ENCODE results near the gene NACC2.

The NACC2 gene

DNA sequence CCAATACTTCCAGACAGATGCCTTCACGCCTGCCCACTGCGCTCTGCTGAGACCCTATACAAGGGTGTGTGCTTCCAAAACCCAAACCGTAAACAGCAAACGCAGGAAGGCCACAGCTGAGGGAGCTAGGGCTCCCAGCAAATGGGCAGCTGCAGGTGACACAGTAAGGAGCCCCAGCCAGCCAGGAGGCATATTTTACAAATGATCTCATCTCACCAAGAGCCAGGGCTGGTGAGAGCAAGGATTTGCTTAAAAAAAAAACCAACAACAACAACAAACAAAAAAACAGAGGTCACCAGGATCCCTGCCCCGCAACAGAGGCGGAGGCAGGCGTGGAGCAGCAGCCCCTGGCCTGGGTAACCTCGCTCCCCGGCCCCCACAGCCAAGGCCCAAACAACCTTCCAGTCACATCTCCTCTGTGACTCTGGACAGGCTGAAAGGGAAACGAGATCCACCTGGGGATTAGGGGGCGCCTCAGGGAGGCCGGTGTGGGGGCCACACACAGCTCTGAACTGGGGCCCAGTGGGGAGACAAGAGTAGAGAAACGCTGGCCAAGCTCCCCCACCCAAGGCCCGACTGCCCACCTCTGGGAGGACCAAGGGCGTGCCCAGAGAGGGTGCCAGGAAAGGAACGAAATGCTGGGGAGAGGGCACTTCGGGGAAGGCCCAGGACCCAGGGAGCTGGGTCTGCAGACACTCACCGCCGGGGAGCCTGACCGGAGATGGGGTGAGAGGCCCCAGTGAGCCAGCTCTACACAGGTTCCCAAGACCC is 3.3 kb downstream of the NACC2 start:
- DNase-seq: no peak

- no peak for DNase-seq
These were observed 4.1 kb downstream of the NACC2 start for GRCh38 chr9:136090768-136091581.

DNA sequence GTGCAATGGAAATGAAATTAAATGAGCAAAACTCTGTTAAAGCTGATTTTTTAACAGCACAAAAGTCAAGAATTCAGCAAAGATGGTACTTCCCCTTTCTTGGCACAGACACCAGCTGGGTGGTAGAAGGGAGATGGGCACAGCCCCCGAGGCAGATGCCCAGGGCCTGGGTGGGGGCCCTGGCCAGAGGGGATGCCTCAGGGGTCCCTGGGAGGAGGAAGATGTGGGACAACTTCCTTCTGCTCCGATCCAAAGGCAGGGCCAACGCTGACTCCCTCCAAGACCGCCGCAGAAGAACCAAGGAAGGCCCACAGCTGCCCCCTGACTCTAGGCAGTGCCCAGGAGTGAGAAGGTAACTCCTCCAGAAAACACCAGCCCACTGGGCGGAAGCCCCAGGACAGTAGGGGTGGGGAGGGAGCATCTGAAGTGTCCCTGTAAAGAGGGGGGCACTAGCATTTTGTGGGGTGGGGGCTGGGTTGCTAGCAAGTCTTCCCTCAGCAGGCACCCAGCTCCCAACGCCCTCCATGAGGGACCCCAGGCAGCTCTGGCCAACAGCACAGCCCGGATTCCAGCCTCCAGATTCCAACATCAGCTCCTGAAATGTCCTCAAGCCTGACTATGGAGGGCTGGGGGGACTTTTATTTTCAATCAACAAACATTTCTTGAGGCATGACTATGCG is 4.9 kb downstream of the NACC2 start:
- DNase-seq: no peak

GRCh38 chr9:136089697-136090045 is 5.4 kb downstream of the NACC2 start:
- DNase-seq: no peak

- DNase-seq: no peak
These were observed 6.0 kb downstream of the NACC2 start for GRCh38 chr9:136088939-136089696.

- DNase-seq: no peak
These were observed 6.6 kb downstream of the NACC2 start for GRCh38 chr9:136088481-136088938.

GRCh38 chr9:136087741-136088480 is 7.2 kb downstream of the NACC2 start:
- DNase-seq: no peak

DNA sequence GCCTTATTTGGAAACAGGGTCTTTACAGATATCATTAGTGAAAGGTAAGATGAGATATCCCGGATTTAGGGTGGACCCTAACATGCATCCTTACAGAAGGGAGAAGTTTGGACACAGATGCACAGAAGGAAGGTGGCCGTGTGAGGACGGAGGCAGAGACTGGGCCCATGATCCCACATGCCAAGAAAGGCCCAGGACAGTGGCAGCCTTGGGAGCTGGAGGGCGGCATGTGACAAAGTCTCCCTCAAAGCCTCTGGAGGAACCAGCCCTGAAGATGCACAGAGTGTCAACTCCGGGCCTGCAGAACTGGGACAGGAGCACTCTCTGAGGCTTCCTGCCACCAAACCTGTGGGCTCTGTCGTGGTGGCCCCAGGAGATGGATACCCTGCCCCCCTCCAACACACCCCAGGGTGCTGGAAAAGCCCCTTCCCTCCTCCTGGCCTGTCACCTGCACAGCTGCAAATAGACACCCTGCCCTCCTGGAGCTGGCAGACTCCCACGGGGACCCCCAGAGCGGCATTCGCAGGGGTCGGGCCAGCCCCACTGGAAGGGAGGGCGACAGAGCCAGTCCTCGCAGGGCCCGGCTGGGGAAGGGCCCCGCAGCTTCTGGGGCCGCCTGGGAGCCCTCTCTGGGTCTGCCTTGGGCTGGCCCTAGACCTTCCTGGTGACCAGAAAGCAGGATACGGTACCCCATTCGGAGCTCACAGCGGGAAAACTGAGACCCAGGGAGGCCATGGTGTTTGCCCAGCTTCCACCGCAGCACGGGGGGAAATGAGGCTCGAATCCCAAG is 7.9 kb downstream of the NACC2 start:
- no peak for DNase-seq

DNA sequence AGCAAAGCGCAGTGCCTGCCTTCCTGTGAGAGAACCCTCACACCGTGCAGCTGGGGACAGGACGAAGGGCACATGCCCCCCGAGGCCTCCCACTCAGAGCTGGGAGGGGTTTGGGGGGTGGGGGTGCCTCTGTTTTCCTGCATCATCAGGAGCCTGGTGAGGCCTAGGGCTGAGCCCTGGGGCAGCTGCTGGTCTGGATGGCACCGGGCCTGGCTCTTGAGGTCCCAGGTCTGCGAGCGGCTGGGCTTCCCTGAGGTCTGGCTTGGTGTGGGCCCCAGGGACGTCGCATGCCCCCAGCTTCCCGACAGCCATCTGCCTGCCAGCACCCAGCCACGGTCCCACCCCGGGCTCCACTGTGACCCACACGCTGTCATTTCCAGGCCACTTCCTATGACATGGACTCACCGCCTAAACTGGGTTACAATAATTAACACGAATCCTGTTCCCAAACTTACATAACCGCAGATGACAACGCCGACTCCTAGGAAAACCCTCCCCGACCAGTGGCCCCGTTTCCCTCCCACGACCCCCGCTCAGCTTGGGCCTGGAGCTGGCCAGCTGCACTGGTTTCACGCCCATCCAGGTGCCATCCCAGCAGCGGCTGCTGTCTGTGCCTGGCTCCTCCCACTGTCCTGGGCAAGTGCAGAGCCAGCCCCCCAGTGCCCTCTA is 8.7 kb downstream of the NACC2 start:
- DNase-seq: no peak

DNA sequence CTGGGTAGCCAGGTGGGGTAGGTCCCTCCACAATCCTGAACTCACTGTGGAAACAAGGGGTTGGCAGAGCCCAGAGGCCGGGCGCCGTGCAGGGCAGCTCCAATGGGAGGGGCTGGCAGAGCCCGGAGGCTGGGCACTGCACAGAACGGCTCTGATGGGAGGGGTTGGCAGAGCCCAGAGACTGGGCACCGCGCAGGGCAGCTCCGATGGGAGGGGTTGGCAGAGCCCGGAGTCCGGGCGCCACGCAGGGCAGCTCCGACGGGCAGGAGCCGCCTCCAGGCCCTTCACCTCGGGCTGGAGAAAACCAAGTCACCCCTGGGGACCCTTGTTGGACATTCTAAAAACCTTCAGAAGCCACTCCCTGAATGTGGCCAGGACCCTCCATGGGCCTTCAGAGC is 9.3 kb downstream of the NACC2 start:
- DNase-seq: no peak

- no peak for DNase-seq
These were observed 10.8 kb downstream of the NACC2 start for GRCh38 chr9:136084063-136084944.

- no peak for DNase-seq
These were observed 11.5 kb downstream of the NACC2 start for GRCh38 chr9:136083558-136084062.

DNA sequence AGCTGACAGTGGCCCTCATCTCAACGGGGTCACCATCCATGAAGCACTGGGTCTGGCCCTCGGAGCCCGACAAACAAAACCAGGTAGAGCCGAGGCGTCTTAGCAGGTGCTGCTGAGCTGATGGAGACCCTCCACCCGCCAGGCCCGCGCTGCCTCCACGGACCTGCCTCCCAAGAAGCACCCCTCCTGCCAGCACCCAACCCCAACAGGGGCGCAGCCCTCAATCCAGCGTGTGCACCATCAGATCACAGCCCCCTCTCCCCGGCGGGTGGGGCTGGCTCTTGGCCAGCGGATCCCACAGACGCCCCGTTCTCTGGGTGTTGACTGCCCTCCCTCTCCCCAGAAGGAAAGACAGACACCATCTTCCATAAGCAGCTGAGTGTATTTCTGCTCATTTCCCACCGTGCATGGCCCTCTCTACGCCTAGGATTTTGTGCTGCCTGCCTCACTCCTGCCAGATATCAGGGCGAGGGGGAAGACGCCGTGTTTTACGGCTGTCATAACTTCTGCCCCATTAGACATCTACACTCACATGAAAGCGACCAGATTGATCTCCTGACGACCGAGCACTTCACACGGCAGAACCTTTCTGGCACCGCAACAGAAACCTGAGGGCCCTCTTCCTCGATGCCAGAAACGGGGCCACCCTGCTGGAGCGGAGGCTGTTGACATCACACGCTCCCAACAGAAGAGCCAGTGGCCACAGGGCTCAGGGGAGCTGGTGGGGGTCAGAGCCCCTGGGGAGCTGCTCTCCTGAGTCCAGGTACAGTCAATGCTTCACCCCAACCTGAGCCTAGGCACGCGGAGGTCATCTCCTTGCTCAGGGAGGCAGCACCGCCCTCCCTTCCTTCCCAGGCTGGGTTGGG is 12.4 kb downstream of the NACC2 start:
- DNase-seq: no peak

GRCh38 chr9:136081826-136082495 is 13.1 kb downstream of the NACC2 start:
- DNase-seq: no peak

DNA sequence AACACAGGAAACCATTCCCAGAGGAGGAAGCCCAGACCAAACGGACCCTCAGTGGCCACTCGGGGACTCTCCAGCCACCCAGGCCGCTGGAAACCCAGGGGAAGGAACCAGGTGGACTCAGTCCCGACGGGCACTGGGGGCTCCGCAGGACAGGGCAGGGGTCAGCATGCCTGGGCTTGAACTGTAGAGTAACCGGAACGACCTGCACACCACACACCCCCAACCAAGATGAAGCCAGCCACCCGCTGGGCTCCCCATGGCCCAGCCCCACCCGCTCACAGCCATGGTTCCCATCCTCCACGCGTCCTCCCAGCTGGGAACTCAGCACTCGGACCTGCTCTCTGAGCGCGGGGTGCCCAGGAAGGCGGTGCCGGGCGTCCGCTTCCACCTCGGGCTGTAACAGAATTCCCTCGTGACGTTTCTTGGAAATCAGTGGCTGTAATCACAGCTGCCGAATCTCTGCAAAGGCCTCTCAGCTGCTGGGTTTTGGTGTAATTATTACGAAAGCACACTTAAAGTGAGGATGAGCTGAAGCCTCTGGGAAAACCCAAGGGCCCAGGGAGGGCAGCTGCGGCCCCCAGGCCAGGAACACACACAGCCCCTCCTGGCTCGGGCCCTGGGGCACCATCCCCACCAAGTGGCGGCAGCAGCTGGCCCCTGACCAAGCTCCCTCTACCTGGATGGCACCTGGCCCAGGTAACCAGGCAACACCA is 13.8 kb downstream of the NACC2 start:
- DNase-seq: no peak

DNA sequence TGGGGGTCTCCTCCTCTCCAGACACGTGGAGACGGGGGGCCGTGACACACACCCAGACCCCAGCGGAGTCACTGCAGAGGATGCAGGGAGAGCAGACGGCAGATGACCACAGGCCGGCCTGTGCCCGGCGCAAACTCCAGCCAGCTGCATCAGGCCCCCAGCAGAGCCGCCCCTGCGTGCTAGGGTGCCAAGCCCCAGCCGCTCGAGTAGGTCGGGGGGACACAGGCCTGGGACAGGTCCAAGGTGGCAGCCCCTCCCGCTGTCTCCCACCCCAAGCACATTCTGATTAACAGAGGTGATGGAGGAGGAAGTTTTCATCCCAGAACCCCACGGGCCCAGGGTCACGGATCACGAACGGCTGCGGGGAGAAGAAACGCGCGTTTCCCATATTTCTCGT is 14.4 kb downstream of the NACC2 start:
- no peak for DNase-seq

- no peak for DNase-seq
These were observed 15.2 kb downstream of the NACC2 start for GRCh38 chr9:136079916-136080246.
